GM23338 (cell line): ENCODE measurements around the gene TLE3. TPM values are rescaled to one million over a fixed set of nuclear protein-coding genes. Genes with fewer than 3 reads are reported as not detected.
A peak's percentile ranks its signal among the peaks of the same experiment; 100 is the strongest.

ENCODE experiments used
- ATAC-seq: fragments of 200-7000 bp; cut with Tn5 transposase; 3 replicates; pipeline ENCODE4 v1.9.1; 2020
- DNase-seq: peaks from one replicate; pipeline ENCODE4 v3.0.0-alpha.2; 2015; ENCODE audit warnings: low spot score
- H2AFZ ChIP-seq: fragments of 200-600 bp; sonication (generic); 2 replicates; pipeline ENCODE4 v1.8.0; 2016; ENCODE audit warnings: antibody characterized with exemption, mild to moderate bottlenecking, moderate library complexity
- H3F3A ChIP-seq: fragments of 200-600 bp; sonication (generic); replicated peaks from 2 replicates; pipeline ENCODE4 v1.8.0; 2017; ENCODE audit warnings: antibody characterized with exemption, mixed run types, low read depth
- H3K27ac ChIP-seq: fragments of 200-600 bp; sonication (generic); 2 replicates; pipeline ENCODE4 v1.6.1; 2016; ENCODE audit warnings: low read depth
- H3K27me3 ChIP-seq: fragments of 200-600 bp; sonication (generic); 2 replicates; pipeline ENCODE4 v1.8.0; 2016; ENCODE audit warnings: mild to moderate bottlenecking, mixed run types, moderate library complexity; ENCODE audit not compliant: insufficient read depth
- H3K36me3 ChIP-seq: fragments of 200-600 bp; sonication (generic); 2 replicates; pipeline ENCODE4 v1.8.0; 2016; ENCODE audit warnings: mild to moderate bottlenecking; ENCODE audit not compliant: insufficient read depth
- H3K4me1 ChIP-seq: fragments of 200-600 bp; sonication (generic); 2 replicates; pipeline ENCODE4 v1.8.0; 2016; ENCODE audit warnings: mild to moderate bottlenecking, moderate library complexity; ENCODE audit not compliant: insufficient read depth
- H3K4me2 ChIP-seq: fragments of 200-600 bp; sonication (generic); 2 replicates; pipeline ENCODE4 v1.7.1; 2017; ENCODE audit warnings: mixed run types
- H3K4me3 ChIP-seq: fragments of 200-600 bp; sonication (generic); 2 replicates; pipeline ENCODE4 v1.6.1; 2016; ENCODE audit warnings: mixed run types
- H3K79me2 ChIP-seq: fragments of 200-600 bp; sonication (generic); replicated peaks from 2 replicates; pipeline ENCODE4 v1.8.0; 2017; ENCODE audit warnings: mild to moderate bottlenecking; ENCODE audit not compliant: insufficient read depth
- H3K9me2 ChIP-seq: fragments of 200-600 bp; sonication (generic); 2 replicates; pipeline ENCODE4 v1.8.0; 2017; ENCODE audit not compliant: insufficient read depth
- H4K20me1 ChIP-seq: fragments of 200-600 bp; sonication (generic); replicated peaks from 2 replicates; pipeline ENCODE4 v1.8.0; 2017; ENCODE audit warnings: mild to moderate bottlenecking; ENCODE audit not compliant: insufficient read depth
- H3K27ac Mint-ChIP-seq: 2 replicates; pipeline ENCODE4 v1.8.0; 2020; ENCODE audit warnings: inconsistent platforms, mild to moderate bottlenecking, moderate library complexity, mixed read lengths
- H3K27me3 Mint-ChIP-seq: 3 replicates; pipeline ENCODE4 v1.8.0; 2022; ENCODE audit warnings: low read depth, mild to moderate bottlenecking, moderate library complexity, mixed read lengths, inconsistent platforms; ENCODE audit not compliant: insufficient read depth, poor library complexity
- H3K36me3 Mint-ChIP-seq: 3 replicates; pipeline ENCODE4 v1.8.0; 2021; ENCODE audit warnings: low read depth, mild to moderate bottlenecking, inconsistent platforms, moderate library complexity, mixed read lengths
- H3K4me1 Mint-ChIP-seq: 3 replicates; pipeline ENCODE4 v1.8.0; 2020; ENCODE audit warnings: mild to moderate bottlenecking, inconsistent platforms, mixed read lengths
- H3K4me3 Mint-ChIP-seq: 3 replicates; pipeline ENCODE4 v1.8.0; 2021; ENCODE audit warnings: moderate library complexity, mild to moderate bottlenecking, inconsistent platforms, mixed read lengths
- H3K9me3 Mint-ChIP-seq: 3 replicates; pipeline ENCODE4 v1.8.0; 2020; ENCODE audit warnings: moderate library complexity, mild to moderate bottlenecking, inconsistent platforms, mixed read lengths
- CTCF ChIP-seq, 2 experiments: fragments of 200-600 bp in 1 of 2; sonication (generic) in 1 of 2; conservative IDR thresholded peaks; 2 replicates each; pipeline versions ENCODE4 v1.5.1 to v1.6.1; 2016 to 2017; ENCODE audit warnings: antibody characterized with exemption in 2 of 2, low read depth in 2 of 2, mild to moderate bottlenecking in 2 of 2, moderate library complexity in 1 of 2
- ETS1 ChIP-seq: IDR thresholded peaks from 2 replicates; pipeline ENCODE4 v1.6.1; 2016; ENCODE audit warnings: antibody characterized with exemption
- EZH2 ChIP-seq: fragments of 200-600 bp; sonication (generic); IDR thresholded peaks from one replicate; pipeline ENCODE4 v1.8.0; 2017; ENCODE audit warnings: antibody characterized with exemption, mild to moderate bottlenecking, low read depth; ENCODE audit not compliant: unreplicated experiment
- ZNF114 ChIP-seq: fragments of 250-450 bp; sonication (Bioruptor Pico); IDR thresholded peaks from 2 replicates; pipeline ENCODE4 v1.5.0; 2020; ENCODE audit warnings: mild to moderate bottlenecking, moderate library complexity
- ZNF331 ChIP-seq: fragments of 250-450 bp; sonication (Bioruptor Pico); IDR thresholded peaks from 2 replicates; pipeline ENCODE4 v1.5.0; 2020; ENCODE audit warnings: low read depth, mild to moderate bottlenecking, moderate library complexity
- polyA plus RNA-seq: library from polyadenylated mRNA; unstranded; fragments of >200 nt; fragmentation: Nextera tagmentation; extraction: Ambion mirVana; gene quantifications from 2 replicates; pipeline ENCODE4 v1.2.1, GENCODE V29; 2016
- total RNA-seq: library from RNA; depleted of rRNA; stranded (reverse); fragments of >200 nt; shearing (Covaris generic); gene quantifications from 2 replicates; pipeline ENCODE4 v1.2.3, GENCODE V29; 2014
- TF ChIP-seq, protein P1 (sequence below): IDR thresholded peaks from one replicate; pipeline ENCODE4 v1.6.1; 2018; ENCODE audit warnings: antibody characterized with exemption; ENCODE audit not compliant: unreplicated experiment

The TLE3 gene
- total and polyA plus RNA-seq, 2 experiments from 2014 or later, result 10.4 to 79.5 TPM

DNA sequence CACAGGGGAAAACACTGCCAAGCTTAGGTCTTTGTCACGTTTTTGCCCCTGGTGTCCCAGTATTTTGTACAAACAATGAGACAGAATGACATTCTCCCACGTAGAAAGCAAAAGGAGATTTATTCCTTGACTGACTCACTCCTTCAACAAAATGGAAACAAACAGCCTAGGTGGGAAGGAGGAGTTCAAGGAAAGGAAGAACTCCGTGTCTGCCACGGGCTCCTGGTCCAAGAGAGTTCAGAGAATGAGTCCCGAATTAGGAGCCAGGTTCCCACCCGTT lies 8.1 kb downstream of the TLE3 start (continued):
- TF ChIP-seq, protein P1, sequence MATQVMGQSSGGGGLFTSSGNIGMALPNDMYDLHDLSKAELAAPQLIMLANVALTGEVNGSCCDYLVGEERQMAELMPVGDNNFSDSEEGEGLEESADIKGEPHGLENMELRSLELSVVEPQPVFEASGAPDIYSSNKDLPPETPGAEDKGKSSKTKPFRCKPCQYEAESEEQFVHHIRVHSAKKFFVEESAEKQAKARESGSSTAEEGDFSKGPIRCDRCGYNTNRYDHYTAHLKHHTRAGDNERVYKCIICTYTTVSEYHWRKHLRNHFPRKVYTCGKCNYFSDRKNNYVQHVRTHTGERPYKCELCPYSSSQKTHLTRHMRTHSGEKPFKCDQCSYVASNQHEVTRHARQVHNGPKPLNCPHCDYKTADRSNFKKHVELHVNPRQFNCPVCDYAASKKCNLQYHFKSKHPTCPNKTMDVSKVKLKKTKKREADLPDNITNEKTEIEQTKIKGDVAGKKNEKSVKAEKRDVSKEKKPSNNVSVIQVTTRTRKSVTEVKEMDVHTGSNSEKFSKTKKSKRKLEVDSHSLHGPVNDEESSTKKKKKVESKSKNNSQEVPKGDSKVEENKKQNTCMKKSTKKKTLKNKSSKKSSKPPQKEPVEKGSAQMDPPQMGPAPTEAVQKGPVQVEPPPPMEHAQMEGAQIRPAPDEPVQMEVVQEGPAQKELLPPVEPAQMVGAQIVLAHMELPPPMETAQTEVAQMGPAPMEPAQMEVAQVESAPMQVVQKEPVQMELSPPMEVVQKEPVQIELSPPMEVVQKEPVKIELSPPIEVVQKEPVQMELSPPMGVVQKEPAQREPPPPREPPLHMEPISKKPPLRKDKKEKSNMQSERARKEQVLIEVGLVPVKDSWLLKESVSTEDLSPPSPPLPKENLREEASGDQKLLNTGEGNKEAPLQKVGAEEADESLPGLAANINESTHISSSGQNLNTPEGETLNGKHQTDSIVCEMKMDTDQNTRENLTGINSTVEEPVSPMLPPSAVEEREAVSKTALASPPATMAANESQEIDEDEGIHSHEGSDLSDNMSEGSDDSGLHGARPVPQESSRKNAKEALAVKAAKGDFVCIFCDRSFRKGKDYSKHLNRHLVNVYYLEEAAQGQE, result no peak
- no peak for TF ChIP-seq ZNF331 (CRISPR knock-in tag)

GRCh38 chr15:70088887-70089691 lies 8.6 kb downstream of the TLE3 start:
- H4K20me1 ChIP-seq, result peaks cover 58% of the 10 kb centered on the region

More at GRCh38 chr15:70088887-70089691, 8.6 kb downstream of the TLE3 start:
- Histone ChIP-seq H3K4me1 (peaks cover 80% of the 10 kb centered on the region), H3K27me3 (peaks cover 24% of the 10 kb centered on the region), H3K27ac (no peak overlapping the region), H3F3A (no peaks in the 10 kb centered on the region), H3K9me2 (no peaks in the 10 kb centered on the region), H3K79me2 (peaks cover 86% of the 10 kb centered on the region), H2AFZ (no peak overlapping the region), H3K4me3 (peak overlapping the region; percentile 38; the same call in 1 of the 2 replicates), H3K4me2 (peak overlapping the region; percentile 92), H3K36me3 (no peaks in the 10 kb centered on the region; the same call in 1 of the 2 replicates)
- TF ChIP-seq ZNF331 (CRISPR knock-in tag) (no peak), ETS1 (no peak), ZNF114 (CRISPR knock-in tag) (no peak), EZH2 (no peak), CTCF (conservative IDR thresholded peaks at IDR 0.05; ENCODE audit: low read depth in 2 of 2) (no peak)
- TF ChIP-seq, protein P1, result no peak
- Mint-ChIP-seq H3K4me1 (peaks cover 92% of the 10 kb centered on the region), H3K36me3 (peaks cover 79% of the 10 kb centered on the region), H3K4me3 (peak overlapping the region; percentile 52), H3K9me3 (no peaks in the 10 kb centered on the region), H3K27me3 (peaks cover 27% of the 10 kb centered on the region), H3K27ac (no peak overlapping the region)
- DNase-seq (peak; percentile 46), ATAC-seq (peak; percentile 13)
